H1 (cell line): ENCODE data around the gene GFI1B. TPM values are rescaled to one million over a fixed set of nuclear protein-coding genes. Genes with fewer than 3 reads are reported as not detected.

ENCODE experiments used
- BCL11A ChIP-seq, 2 experiments: IDR thresholded peaks; one replicate each; pipeline ENCODE4 v1.6.1; 2011; ENCODE audit warnings: low read depth in 2 of 2, low read length in 2 of 2, mild to moderate bottlenecking in 2 of 2
- CHD2 ChIP-seq: IDR thresholded peaks from 2 replicates; pipeline ENCODE4 v1.6.1; 2012; ENCODE audit warnings: low read length, improper control_type of control experiment
- CTCF ChIP-seq, 3 experiments: IDR thresholded peaks; 1 replicate in 2 of 3; 2 replicates in 1 of 3; pipeline versions ENCODE4 v1.5.1 to v1.6.1; 2011; ENCODE audit warnings: low read length in 3 of 3, mild to moderate bottlenecking in 3 of 3, inconsistent platforms in 2 of 3, low read depth in 1 of 3, moderate library complexity in 1 of 3; ENCODE audit not compliant: insufficient read depth in 1 of 3; ENCODE audit errors: control extremely low read depth in 1 of 3
- HDAC6 ChIP-seq: IDR thresholded peaks from one replicate; pipeline ENCODE4 v1.7.1; 2012; ENCODE audit warnings: low read depth, mild to moderate bottlenecking, inconsistent platforms, low read length, moderate library complexity
- SRF ChIP-seq: IDR thresholded peaks from 2 replicates; pipeline ENCODE4 v1.6.1; 2011; ENCODE audit warnings: mild to moderate bottlenecking, low read depth, low read length, moderate library complexity
- polyA plus RNA-seq, 7 experiments: library from polyadenylated mRNA; depleted of rRNA in 3 of 7; stranded (reverse) in 5 of 7; unstranded in 2 of 7; fragments of >200 nt in 5 of 7; fragments of 200-250 nt in 2 of 7; gene quantifications; 1 replicate in 5 of 7; 2 replicates in 1 of 7; 4 replicates in 1 of 7; pipeline versions ENCODE4 v1.2.1 to v1.2.3, GENCODE V29; 2011 to 2013; ENCODE audit warnings: missing spikeins in 2 of 7, mixed read lengths in 2 of 7
- total RNA-seq: library from RNA; stranded (reverse); fragmentation: NEBNext Ultra II Directional; extraction: Animal tissue kit (Norgen Biotek cat#: 25700); gene quantifications from 2 replicates; pipeline ENCODE4 v1.2.1, GENCODE V29; 2021

GFI1B gene
- total and polyA plus RNA-seq, 2 of the 8 experiments (the other 6 are each of a cell fraction or from before 2014, with no cell fraction given): 0.09 to 0.11 TPM

- no peak for TF ChIP-seq CHD2
- TF ChIP-seq BCL11A (IDR thresholded peaks at IDR 0.05; ENCODE audit: low read depth in 2 of 2, low read length in 2 of 2): no peak
- TF ChIP-seq SRF: no peak
- TF ChIP-seq CTCF (IDR thresholded peaks at IDR 0.05; ENCODE audit: control extremely low read depth in 1 of 3, insufficient read depth in 1 of 3, low read depth in 1 of 3, low read length in 3 of 3): no peak
- no peak for TF ChIP-seq HDAC6
Measured at GRCh38 chr9:132978112-132978450, 413 bp upstream of the GFI1B start (continued).
